Body of pancreas (tissue), 4 donors: Measurements from ENCODE around the gene PNPLA2. TPM values are rescaled to one million over a fixed set of nuclear protein-coding genes. Genes with fewer than 3 reads are reported as not detected.

Experiments
- ATAC-seq: fragments of 150-250 bp; one replicate; pipeline ENCODE4 v1.9.1; 2016
- DNase-seq, 4 donors: peaks; one replicate each; pipeline ENCODE4 v3.0.0-alpha.2; 2019
- H3K27ac ChIP-seq, 4 donors: fragments of 200-600 bp; sonication (generic); 1 replicate in 3 of 4; 2 replicates in 1 of 4; pipeline versions ENCODE4 v1.5.1 to v1.6.1; 2016 to 2019; ENCODE audit warnings: mild to moderate bottlenecking in 1 of 4, mixed read lengths in 1 of 4, moderate library complexity in 1 of 4
- H3K27me3 ChIP-seq, 2 donors: fragments of 200-600 bp; sonication (generic); one replicate each; pipeline ENCODE4 v1.6.0; 2016; ENCODE audit warnings: mild to moderate bottlenecking in 1 of 2
- H3K36me3 ChIP-seq, 2 donors: fragments of 200-600 bp; sonication (generic); replicated peaks in 1 of 2; 2 replicates each; pipeline ENCODE4 v1.5.1; 2016; ENCODE audit warnings: low read depth in 2 of 2; ENCODE audit not compliant: insufficient read depth in 1 of 2
- H3K4me1 ChIP-seq: fragments of 200-600 bp; sonication (generic); one replicate; pipeline ENCODE4 v1.6.0; 2016
- H3K4me3 ChIP-seq, 2 donors: fragments of 200-600 bp; sonication (generic); 1 replicate in 1 of 2; 2 replicates in 1 of 2; pipeline ENCODE4 v1.5.1; 2016 to 2019
- H3K9me3 ChIP-seq, 3 donors: fragments of 200-600 bp; sonication (generic); 1 replicate in 2 of 3; 2 replicates in 1 of 3; pipeline ENCODE4 v1.5.1; 2016
- POLR2A ChIP-seq, 3 donors: fragments of 450-650 bp; IDR thresholded peaks; one replicate each; pipeline ENCODE4 v1.6.1; 2016; ENCODE audit warnings: antibody characterized with exemption in 3 of 3, mild to moderate bottlenecking in 2 of 3
- WGBS, 2 donors: methylation state at CpG; one replicate each; pipeline ENCODE4 v1.1.5; 2017; 5-methylcytosine and 5-hydroxymethylcytosine counted together
- intact Hi-C: fragments of 100-400 bp; cut with DNase I; formaldehyde crosslinking; loops from one replicate; pipeline ENCODE4 v1.15.1; 2023
- total RNA-seq, 2 donors: library from RNA; depleted of rRNA; stranded (reverse); fragments of >200 nt; gene quantifications; one replicate each; pipeline ENCODE4 v1.1.0, GENCODE V29; 2016
- TF ChIP-seq, protein P1 (sequence below), 7 experiments: fragments of 450-650 bp in 4 of 7; fragments of 200-600 bp in 3 of 7; sonication (generic) in 3 of 7; IDR thresholded peaks; one replicate each; pipeline ENCODE4 v1.5.1; 2016 to 2019; ENCODE audit warnings: antibody characterized with exemption in 7 of 7

The PNPLA2 gene
- total RNA-seq, 2 donors from 2014 or later: 72.1 to 351 TPM

DNA sequence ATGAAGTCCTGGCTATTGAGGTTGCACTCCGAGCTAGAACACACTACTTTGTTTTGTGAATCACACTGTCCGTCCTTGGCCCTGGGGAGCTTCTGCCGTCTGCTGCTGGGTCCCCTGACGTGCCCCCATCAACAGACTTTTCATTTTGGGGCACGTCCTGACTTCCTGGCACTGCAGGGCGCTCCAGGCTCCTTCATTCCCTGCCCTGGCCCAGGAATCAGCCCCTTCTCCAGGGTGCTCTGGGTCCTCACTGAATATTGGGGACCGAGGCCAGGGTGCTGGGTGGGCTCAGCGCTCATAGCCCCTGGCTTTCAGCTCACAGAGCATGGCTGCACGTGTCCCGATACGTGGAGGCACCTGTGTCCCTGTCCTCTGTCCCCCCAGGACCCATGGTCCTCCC lies 46.2 kb downstream of the PNPLA2 start:
- intact Hi-C loops: loop anchor here (10.0 kb wide), 1 partner anchor 590 kb away; no protein-coding TSS in a partner anchor

DNA sequence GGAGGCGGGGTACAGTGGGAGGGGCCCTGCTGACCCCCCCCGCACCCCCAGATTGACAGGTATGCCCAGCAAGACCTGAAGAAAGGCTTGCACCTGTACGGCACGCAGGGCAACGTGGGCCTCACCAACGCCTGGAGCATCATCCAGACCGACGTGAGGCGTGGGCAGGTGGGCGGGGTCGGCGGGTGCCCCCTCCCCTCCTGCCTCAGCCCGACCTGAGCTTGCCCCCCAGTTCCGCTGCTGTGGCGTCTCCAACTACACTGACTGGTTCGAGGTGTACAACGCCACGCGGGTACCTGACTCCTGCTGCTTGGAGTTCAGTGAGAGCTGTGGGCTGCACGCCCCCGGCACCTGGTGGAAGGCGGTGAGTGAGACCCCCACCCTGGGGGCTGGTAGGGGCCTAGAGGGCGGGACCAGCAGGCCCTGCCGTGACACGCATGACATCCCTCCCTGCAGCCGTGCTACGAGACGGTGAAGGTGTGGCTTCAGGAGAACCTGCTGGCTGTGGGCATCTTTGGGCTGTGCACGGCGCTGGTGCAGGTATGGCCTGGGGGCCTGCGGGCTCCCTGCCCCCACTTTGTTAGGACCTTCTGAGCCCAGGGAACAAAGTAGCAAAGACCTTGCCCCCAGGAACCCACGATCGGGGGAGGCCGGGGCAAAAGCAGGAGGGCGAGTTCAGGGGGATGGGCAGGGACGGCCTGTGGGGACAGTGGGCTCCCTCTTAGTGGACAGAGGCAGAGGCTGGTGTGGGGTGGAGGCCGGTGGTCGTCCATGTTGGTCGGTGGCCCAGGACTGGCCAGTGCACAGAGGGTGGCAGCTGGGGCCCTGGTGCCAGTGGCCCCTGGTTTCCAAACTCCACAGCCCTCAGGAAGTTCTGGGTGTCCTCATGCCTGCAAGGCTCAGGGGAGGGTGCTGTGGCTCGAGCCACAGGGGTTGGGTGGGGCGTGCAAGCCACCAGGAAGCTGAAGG lies 47.0 kb downstream of the PNPLA2 start:
- intact Hi-C loops: loop anchor here (10.0 kb wide), 1 partner anchor 589 kb away; no protein-coding TSS in a partner anchor
- DNase-seq: no peak

More for the DNA sequence above, 46.2 kb downstream of the PNPLA2 start:
- Histone ChIP-seq H3K27ac (no peak overlapping the region), H3K36me3 (no peaks in the 10 kb centered on the region), H3K4me3 (no peak overlapping the region), H3K4me1 (peaks cover 18% of the 10 kb centered on the region), H3K9me3 (no peaks in the 10 kb centered on the region), H3K27me3 (no peaks in the 10 kb centered on the region)
- DNase-seq: no peak
- WGBS, 2 donors: 88 to 89% methylated on average over 9 to 11 of the region's 11 CpGs
- ATAC-seq: no peak
- TF ChIP-seq POLR2A (IDR thresholded peaks at IDR 0.05): no peak
- TF ChIP-seq, protein P1, sequence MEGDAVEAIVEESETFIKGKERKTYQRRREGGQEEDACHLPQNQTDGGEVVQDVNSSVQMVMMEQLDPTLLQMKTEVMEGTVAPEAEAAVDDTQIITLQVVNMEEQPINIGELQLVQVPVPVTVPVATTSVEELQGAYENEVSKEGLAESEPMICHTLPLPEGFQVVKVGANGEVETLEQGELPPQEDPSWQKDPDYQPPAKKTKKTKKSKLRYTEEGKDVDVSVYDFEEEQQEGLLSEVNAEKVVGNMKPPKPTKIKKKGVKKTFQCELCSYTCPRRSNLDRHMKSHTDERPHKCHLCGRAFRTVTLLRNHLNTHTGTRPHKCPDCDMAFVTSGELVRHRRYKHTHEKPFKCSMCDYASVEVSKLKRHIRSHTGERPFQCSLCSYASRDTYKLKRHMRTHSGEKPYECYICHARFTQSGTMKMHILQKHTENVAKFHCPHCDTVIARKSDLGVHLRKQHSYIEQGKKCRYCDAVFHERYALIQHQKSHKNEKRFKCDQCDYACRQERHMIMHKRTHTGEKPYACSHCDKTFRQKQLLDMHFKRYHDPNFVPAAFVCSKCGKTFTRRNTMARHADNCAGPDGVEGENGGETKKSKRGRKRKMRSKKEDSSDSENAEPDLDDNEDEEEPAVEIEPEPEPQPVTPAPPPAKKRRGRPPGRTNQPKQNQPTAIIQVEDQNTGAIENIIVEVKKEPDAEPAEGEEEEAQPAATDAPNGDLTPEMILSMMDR (IDR thresholded peaks at IDR 0.05): no peak

DNA sequence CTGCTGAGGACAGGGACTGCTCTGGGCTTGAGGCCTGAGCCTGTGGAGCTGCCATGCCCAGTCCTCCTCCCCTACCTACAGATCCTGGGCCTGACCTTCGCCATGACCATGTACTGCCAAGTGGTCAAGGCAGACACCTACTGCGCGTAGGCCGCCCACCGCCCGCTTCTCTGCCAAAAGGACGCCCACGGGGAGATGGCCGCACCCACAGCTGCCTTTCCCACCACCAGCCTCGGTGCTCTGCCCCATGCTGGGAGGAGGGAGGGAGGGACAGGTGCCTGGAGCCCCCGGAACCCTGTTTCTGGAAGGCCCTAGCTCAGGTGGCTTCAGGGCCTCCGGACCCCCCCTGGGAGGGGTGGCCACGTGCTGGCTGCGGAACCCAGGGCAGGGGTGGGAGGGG lies 47.8 kb downstream of the PNPLA2 start:
- Histone ChIP-seq H3K4me3 (no peak overlapping the region), H3K36me3 (no peaks in the 10 kb centered on the region), H3K4me1 (peaks cover 12% of the 10 kb centered on the region), H3K27me3 (no peaks in the 10 kb centered on the region), H3K27ac (no peak overlapping the region), H3K9me3 (no peaks in the 10 kb centered on the region)
- WGBS, 2 donors: 83 to 86% methylated on average over 9 to 14 of the region's 14 CpGs
- TF ChIP-seq, protein P1 (IDR thresholded peaks at IDR 0.05): no peak
- no peak for TF ChIP-seq POLR2A (IDR thresholded peaks at IDR 0.05)
- ATAC-seq (no peak), DNase-seq (no peak)
- intact Hi-C loops: loop anchor here (10.0 kb wide), 1 partner anchor 588 kb away; no protein-coding TSS in a partner anchor

More for the DNA sequence above, 47.0 kb downstream of the PNPLA2 start:
- H3K27me3 ChIP-seq: no peaks in the 10 kb centered on the region
- H3K27ac ChIP-seq: no peak overlapping the region
- WGBS, 2 donors: 87 to 91% methylated on average over 19 to 38 of the region's 41 CpGs
- H3K4me3 ChIP-seq: no peak overlapping the region
- H3K36me3 ChIP-seq: no peaks in the 10 kb centered on the region
- TF ChIP-seq POLR2A (IDR thresholded peaks at IDR 0.05): no peak
- TF ChIP-seq, protein P1 (IDR thresholded peaks at IDR 0.05): no peak
- peaks cover 12% of the 10 kb centered on the region for H3K4me1 ChIP-seq
- ATAC-seq: no peak
- no peaks in the 10 kb centered on the region for H3K9me3 ChIP-seq

DNA sequence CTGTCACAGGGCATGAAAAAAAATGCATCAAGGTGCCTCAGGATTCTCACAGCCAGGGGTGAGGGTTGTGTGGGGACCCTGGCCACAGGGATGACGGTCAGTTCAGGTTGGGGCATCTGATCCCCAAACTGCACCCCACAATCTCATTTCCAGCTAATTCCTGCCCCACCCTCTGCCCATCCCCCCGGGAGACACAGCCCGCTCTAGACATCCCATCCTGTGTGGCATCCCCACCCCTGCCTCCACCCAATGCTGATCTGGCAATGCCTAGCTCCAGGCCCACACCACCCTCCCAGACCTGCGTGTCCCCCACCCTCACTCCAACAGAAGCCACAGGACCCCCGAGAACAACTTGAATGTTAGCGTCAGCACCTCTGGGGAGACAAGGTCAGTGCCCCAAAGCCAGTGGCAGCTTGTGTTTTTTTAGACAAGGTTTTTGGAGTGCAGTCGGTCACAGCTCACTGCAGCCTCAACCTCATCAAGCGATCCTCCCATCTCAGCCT lies 49.2 kb downstream of the PNPLA2 start:
- 79 to 82% methylated on average over 8 of the region's 8 CpGs for WGBS, 2 donors
- H3K27ac ChIP-seq: no peak overlapping the region

More for the DNA sequence above, 49.2 kb downstream of the PNPLA2 start:
- intact Hi-C loops: loop anchor here (10.0 kb wide), 1 partner anchor 587 kb away; no protein-coding TSS in a partner anchor
- TF ChIP-seq, protein P1 (IDR thresholded peaks at IDR 0.05): no peak
- TF ChIP-seq POLR2A (IDR thresholded peaks at IDR 0.05): no peak
- no peak overlapping the region for H3K4me3 ChIP-seq
- no peaks in the 10 kb centered on the region for H3K27me3 ChIP-seq
- no peaks in the 10 kb centered on the region for H3K36me3 ChIP-seq
- H3K9me3 ChIP-seq: no peaks in the 10 kb centered on the region
- no peak for ATAC-seq
- no peak for DNase-seq
- H3K4me1 ChIP-seq: peaks cover 12% of the 10 kb centered on the region
